Neural cell (in vitro differentiated cells): Measurements from ENCODE around the gene TMC7. TPM values are rescaled to one million over a fixed set of nuclear protein-coding genes. Genes with fewer than 3 reads are reported as not detected.

Source experiments
- H2AFZ ChIP-seq: fragments of 200-600, 300-800 bp; sonication (generic), shearing (Covaris generic); 2 replicates; pipeline ENCODE4 v1.6.0; 2014; ENCODE audit warnings: low read depth, mild to moderate bottlenecking, antibody characterized with exemption, low read length, moderate library complexity
- H3F3A ChIP-seq: fragments of 200-600 bp; shearing (Covaris generic); 2 replicates; pipeline ENCODE4 v1.6.1; 2016; ENCODE audit warnings: mild to moderate bottlenecking, moderate library complexity, mixed read lengths, antibody characterized with exemption, low read length; ENCODE audit not compliant: insufficient read depth, poor library complexity, severe bottlenecking
- H3K27ac ChIP-seq: fragments of 200-600, 300-800 bp; sonication (generic), shearing (Covaris generic); 2 replicates; pipeline ENCODE4 v1.5.1; 2014; ENCODE audit warnings: mild to moderate bottlenecking, low read length, moderate library complexity
- H3K27me3 ChIP-seq: fragments of 300-800, 200-600 bp; sonication (generic), shearing (Covaris generic); 2 replicates; pipeline ENCODE4 v1.6.0; 2014; ENCODE audit warnings: mild to moderate bottlenecking, low read depth, low read length, moderate library complexity; ENCODE audit not compliant: insufficient read depth
- H3K36me3 ChIP-seq: fragments of 300-800, 200-600 bp; sonication (generic), shearing (Covaris generic); 2 replicates; pipeline ENCODE4 v1.5.1; 2014; ENCODE audit warnings: mild to moderate bottlenecking, antibody characterized with exemption, low read length, moderate library complexity; ENCODE audit not compliant: insufficient read depth
- H3K4me2 ChIP-seq: fragments of 300-800, 200-600 bp; sonication (generic), shearing (Covaris generic); 2 replicates; pipeline ENCODE4 v1.6.0; 2014; ENCODE audit warnings: mild to moderate bottlenecking, low read length
- H3K4me3 ChIP-seq: fragments of 300-800, 200-600 bp; sonication (generic), shearing (Covaris generic); 2 replicates; pipeline ENCODE4 v1.5.1; 2014; ENCODE audit warnings: mild to moderate bottlenecking, low read length, moderate library complexity
- H3K79me2 ChIP-seq: fragments of 200-600 bp; shearing (Covaris generic); replicated peaks from 2 replicates; pipeline ENCODE4 v1.6.0; 2014; ENCODE audit warnings: mild to moderate bottlenecking, low read length, moderate library complexity; ENCODE audit not compliant: insufficient read depth
- H3K9ac ChIP-seq: fragments of 300-800, 200-600 bp; sonication (generic), shearing (Covaris generic); 2 replicates; pipeline ENCODE4 v1.6.1; 2016; ENCODE audit warnings: mild to moderate bottlenecking, low read length, mixed read lengths
- H3K9me2 ChIP-seq: fragments of 200-600 bp; shearing (Covaris generic); 2 replicates; pipeline ENCODE4 v1.6.1; 2016; ENCODE audit warnings: mild to moderate bottlenecking, low read length, mixed read lengths; ENCODE audit not compliant: insufficient read depth
- H3K9me3 ChIP-seq: fragments of 200-600, 300-800 bp; sonication (generic), shearing (Covaris generic); 2 replicates; pipeline ENCODE4 v1.6.1; 2016; ENCODE audit warnings: mild to moderate bottlenecking, mixed run types, low read length, moderate library complexity, mixed read lengths
- H4K20me1 ChIP-seq: fragments of 200-600 bp; shearing (Covaris generic); 2 replicates; pipeline ENCODE4 v1.6.1; 2016; ENCODE audit warnings: mild to moderate bottlenecking, mixed run types; ENCODE audit not compliant: insufficient read depth
- EP300 ChIP-seq: fragments of 450-650 bp; conservative IDR thresholded peaks from 2 replicates; pipeline ENCODE4 v1.6.1; 2014; ENCODE audit warnings: antibody characterized with exemption, mild to moderate bottlenecking, moderate library complexity; ENCODE audit not compliant: poor library complexity, severe bottlenecking
- EZH2 ChIP-seq: fragments of 200-600, 300-800 bp; shearing (Covaris generic), sonication (generic); IDR thresholded peaks from 2 replicates; pipeline ENCODE4 v1.6.1; 2014; ENCODE audit warnings: antibody characterized with exemption, low read length, borderline replicate concordance, mild to moderate bottlenecking; ENCODE audit not compliant: insufficient read depth, poor library complexity, severe bottlenecking
- MXI1 ChIP-seq: fragments of 450-650 bp; conservative IDR thresholded peaks from 2 replicates; pipeline ENCODE4 v1.6.1; 2014; ENCODE audit warnings: antibody characterized with exemption, mild to moderate bottlenecking; ENCODE audit not compliant: poor library complexity, severe bottlenecking
- POLR2AphosphoS5 ChIP-seq: IDR thresholded peaks from 2 replicates; pipeline ENCODE4 v1.6.1; 2012
- RAD21 ChIP-seq: fragments of 450-650 bp; conservative IDR thresholded peaks from 2 replicates; pipeline ENCODE4 v1.6.1; 2014; ENCODE audit warnings: antibody characterized with exemption, mild to moderate bottlenecking, moderate library complexity
- TAF1 ChIP-seq: IDR thresholded peaks from 2 replicates; pipeline ENCODE4 v1.6.1; 2012; ENCODE audit warnings: low read depth
- polyA plus RNA-seq: library from polyadenylated mRNA; depleted of rRNA; stranded (reverse); fragments of >200 nt; gene quantifications from 2 replicates; pipeline ENCODE4 v1.2.3, GENCODE V29; 2014
- TF ChIP-seq, protein P1 (sequence below): fragments of 450-650 bp; IDR thresholded peaks from 2 replicates; pipeline ENCODE4 v1.5.1; 2014; ENCODE audit warnings: antibody characterized with exemption, mild to moderate bottlenecking, moderate library complexity; ENCODE audit not compliant: poor library complexity, severe bottlenecking
- TF ChIP-seq, protein P2 (sequence below): IDR thresholded peaks from 2 replicates; pipeline ENCODE4 v1.6.1; 2012; ENCODE audit warnings: borderline replicate concordance

Gene TMC7
- polyA plus RNA-seq, 1 donor from 2014 or later, result 3.5 TPM

DNA sequence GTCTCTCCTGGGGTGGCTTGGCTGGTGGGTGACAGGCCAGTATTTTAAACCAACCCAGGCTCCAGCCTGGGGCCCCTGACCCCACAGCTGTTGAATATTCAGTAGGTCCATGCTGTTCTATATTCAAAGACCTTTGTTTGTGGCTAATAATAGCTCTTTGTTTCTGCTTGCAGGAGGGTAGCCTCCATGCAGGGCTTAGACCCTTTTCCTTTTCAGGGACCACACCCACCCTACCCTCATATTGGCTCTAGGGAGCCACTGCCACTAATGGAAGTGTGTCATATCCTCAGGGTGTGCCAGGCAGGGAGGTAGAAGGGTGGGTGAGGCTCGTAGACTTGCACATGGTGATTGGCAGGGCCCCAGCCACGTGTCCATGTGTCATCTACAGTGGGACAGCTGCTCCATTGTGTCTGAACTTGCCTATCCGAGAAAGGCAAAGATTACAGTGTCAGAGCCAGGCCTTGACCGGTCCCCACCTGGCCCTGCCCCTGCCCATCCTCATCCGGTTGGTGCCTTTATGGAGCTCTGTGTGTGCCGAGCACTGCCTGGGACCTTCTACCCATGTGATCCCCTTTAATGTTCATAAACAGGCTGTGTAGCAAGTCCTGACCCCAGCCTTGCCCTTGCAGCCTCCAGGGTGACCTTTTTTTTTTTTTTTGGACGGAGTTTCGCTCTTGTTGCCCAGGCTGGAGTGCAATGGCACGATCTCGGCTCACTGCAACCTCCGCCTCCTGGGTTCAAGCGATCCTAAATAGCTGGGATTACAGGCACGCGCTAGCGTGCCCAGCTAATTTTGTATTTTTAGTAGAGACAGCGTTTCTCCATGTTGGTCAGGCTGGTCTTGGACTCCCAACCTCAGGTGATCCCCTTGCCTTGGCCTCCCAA is 22.1 kb downstream of the TMC7 start:
- Histone ChIP-seq H2AFZ (no peak overlapping the region), H4K20me1 (no peaks in the 10 kb centered on the region), H3K27me3 (no peaks in the 10 kb centered on the region), H3K9me2 (no peaks in the 10 kb centered on the region), H3K9me3 (no peaks in the 10 kb centered on the region), H3K9ac (no peak overlapping the region), H3K36me3 (no peaks in the 10 kb centered on the region), H3F3A (no peaks in the 10 kb centered on the region), H3K4me2 (no peak overlapping the region), H3K27ac (no peak overlapping the region), H3K79me2 (no peaks in the 10 kb centered on the region), H3K4me3 (no peak overlapping the region)
- TF ChIP-seq EZH2 (no peak), EP300 (no peak), POLR2AphosphoS5 (no peak), RAD21 (no peak), MXI1 (no peak), TAF1 (no peak)
- TF ChIP-seq, protein P1, sequence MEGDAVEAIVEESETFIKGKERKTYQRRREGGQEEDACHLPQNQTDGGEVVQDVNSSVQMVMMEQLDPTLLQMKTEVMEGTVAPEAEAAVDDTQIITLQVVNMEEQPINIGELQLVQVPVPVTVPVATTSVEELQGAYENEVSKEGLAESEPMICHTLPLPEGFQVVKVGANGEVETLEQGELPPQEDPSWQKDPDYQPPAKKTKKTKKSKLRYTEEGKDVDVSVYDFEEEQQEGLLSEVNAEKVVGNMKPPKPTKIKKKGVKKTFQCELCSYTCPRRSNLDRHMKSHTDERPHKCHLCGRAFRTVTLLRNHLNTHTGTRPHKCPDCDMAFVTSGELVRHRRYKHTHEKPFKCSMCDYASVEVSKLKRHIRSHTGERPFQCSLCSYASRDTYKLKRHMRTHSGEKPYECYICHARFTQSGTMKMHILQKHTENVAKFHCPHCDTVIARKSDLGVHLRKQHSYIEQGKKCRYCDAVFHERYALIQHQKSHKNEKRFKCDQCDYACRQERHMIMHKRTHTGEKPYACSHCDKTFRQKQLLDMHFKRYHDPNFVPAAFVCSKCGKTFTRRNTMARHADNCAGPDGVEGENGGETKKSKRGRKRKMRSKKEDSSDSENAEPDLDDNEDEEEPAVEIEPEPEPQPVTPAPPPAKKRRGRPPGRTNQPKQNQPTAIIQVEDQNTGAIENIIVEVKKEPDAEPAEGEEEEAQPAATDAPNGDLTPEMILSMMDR, result no peak
- TF ChIP-seq, protein P2, sequence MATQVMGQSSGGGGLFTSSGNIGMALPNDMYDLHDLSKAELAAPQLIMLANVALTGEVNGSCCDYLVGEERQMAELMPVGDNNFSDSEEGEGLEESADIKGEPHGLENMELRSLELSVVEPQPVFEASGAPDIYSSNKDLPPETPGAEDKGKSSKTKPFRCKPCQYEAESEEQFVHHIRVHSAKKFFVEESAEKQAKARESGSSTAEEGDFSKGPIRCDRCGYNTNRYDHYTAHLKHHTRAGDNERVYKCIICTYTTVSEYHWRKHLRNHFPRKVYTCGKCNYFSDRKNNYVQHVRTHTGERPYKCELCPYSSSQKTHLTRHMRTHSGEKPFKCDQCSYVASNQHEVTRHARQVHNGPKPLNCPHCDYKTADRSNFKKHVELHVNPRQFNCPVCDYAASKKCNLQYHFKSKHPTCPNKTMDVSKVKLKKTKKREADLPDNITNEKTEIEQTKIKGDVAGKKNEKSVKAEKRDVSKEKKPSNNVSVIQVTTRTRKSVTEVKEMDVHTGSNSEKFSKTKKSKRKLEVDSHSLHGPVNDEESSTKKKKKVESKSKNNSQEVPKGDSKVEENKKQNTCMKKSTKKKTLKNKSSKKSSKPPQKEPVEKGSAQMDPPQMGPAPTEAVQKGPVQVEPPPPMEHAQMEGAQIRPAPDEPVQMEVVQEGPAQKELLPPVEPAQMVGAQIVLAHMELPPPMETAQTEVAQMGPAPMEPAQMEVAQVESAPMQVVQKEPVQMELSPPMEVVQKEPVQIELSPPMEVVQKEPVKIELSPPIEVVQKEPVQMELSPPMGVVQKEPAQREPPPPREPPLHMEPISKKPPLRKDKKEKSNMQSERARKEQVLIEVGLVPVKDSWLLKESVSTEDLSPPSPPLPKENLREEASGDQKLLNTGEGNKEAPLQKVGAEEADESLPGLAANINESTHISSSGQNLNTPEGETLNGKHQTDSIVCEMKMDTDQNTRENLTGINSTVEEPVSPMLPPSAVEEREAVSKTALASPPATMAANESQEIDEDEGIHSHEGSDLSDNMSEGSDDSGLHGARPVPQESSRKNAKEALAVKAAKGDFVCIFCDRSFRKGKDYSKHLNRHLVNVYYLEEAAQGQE, result no peak

DNA sequence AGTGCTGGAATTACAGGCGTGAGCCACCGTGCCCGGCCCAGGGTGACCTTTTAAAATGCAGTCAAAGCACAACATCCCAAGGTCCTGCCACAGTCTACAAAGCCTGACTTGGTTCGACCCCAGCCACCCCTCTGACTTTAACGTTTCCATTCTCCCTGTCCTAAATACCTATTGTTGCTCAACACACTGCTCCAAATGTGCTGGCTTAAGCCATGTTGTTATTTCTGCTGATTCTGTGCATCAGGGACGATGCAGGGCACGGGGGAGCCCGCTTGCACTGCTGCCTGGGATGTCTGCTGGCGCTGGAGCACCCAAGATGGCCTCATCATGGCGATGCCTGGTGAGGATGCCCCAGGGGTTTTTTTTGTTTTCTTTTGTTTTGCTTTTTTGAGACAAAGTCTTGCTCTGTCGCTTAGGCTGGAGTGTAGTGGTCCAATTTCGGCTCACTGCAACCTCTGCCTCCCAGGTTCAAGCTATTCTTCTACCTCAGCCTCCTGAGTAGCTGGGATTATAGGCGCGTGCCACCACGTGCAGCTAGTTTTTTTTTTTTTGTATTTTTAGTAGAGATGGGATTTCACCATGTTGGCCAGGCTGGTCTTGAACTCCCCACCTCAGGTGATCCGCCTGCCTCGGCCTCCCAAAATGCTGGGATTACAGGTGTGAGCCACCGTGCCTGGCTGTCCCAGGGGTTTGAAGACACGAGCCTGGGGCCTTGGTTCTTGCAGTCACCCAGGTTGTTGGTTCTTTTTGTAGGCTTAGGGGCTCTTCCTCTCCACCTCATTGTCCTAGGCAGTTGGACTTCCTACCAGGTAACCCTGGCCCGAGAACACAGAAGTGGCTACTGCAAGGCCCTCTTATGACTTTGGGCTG is 22.9 kb downstream of the TMC7 start:
- no peaks in the 10 kb centered on the region for H4K20me1 ChIP-seq
- H2AFZ ChIP-seq, result no peak overlapping the region
- no peaks in the 10 kb centered on the region for H3K27me3 ChIP-seq
- H3K4me2 ChIP-seq, result no peak overlapping the region
- H3K4me3 ChIP-seq, result no peak overlapping the region
- no peaks in the 10 kb centered on the region for H3K79me2 ChIP-seq
- no peaks in the 10 kb centered on the region for H3K9me2 ChIP-seq
- no peaks in the 10 kb centered on the region for H3F3A ChIP-seq
- no peak for TF ChIP-seq POLR2AphosphoS5
- H3K9me3 ChIP-seq, result no peaks in the 10 kb centered on the region
- H3K27ac ChIP-seq, result no peak overlapping the region
- H3K36me3 ChIP-seq, result no peaks in the 10 kb centered on the region
- no peak overlapping the region for H3K9ac ChIP-seq
